NCI-H2196 (cell line): ENCODE results near the gene ARMH3.
"Not testable (repeated sequence)": the region's sequence is repeated elsewhere in the genome, so short reads cannot be mapped to it uniquely, and the experiment has no call there.

Experiments used
- DNase-seq: peaks from one replicate; lab custom pipeline; 2025; ENCODE audit not compliant: unreplicated experiment; lab: John Stamatoyannopoulos, UW

Gene ARMH3

GRCh38 chr10:101993651-101994200 is 62.2 kb downstream of the ARMH3 start:
- no peak for DNase-seq

GRCh38 chr10:101993221-101993620 is 62.8 kb downstream of the ARMH3 start:
- DNase-seq, result no peak

- no peak for DNase-seq
Observed at GRCh38 chr10:101987136-101987535, 68.8 kb downstream of the ARMH3 start.

- DNase-seq, result peak; percentile 36
Observed at GRCh38 chr10:101986624-101986971, 69.4 kb downstream of the ARMH3 start.

- DNase-seq, result not testable (repeated sequence)
Observed at GRCh38 chr10:101980677-101981076, 75.3 kb downstream of the ARMH3 start.

GRCh38 chr10:101974091-101974971 is 81.6 kb downstream of the ARMH3 start:
- DNase-seq, result no peak

GRCh38 chr10:101972761-101973160 is 83.2 kb downstream of the ARMH3 start:
- no peak for DNase-seq

- no peak for DNase-seq
Observed at GRCh38 chr10:101969412-101969922, 86.5 kb downstream of the ARMH3 start.

GRCh38 chr10:101968940-101969321 is 87.0 kb downstream of the ARMH3 start:
- no peak for DNase-seq

GRCh38 chr10:101968286-101968939 is 87.6 kb downstream of the ARMH3 start:
- DNase-seq, result no peak

- DNase-seq, result no peak
Observed at GRCh38 chr10:101967713-101968112, 88.3 kb downstream of the ARMH3 start.

GRCh38 chr10:101967119-101967518 is 88.9 kb downstream of the ARMH3 start:
- DNase-seq, result no peak

- DNase-seq, result no peak
Observed at GRCh38 chr10:101965075-101965765, 90.8 kb downstream of the ARMH3 start.

GRCh38 chr10:101961591-101962498 is 94.1 kb downstream of the ARMH3 start:
- no peak for DNase-seq

GRCh38 chr10:101960879-101961395 is 95.0 kb downstream of the ARMH3 start:
- no peak for DNase-seq

GRCh38 chr10:101959346-101959916 is 96.5 kb downstream of the ARMH3 start:
- DNase-seq, result no peak

- DNase-seq, result no peak
Observed at GRCh38 chr10:101958691-101959090, 97.3 kb downstream of the ARMH3 start.

- no peak for DNase-seq
Observed at GRCh38 chr10:101956898-101957297, 99.1 kb downstream of the ARMH3 start.

- DNase-seq, result no peak
Observed at GRCh38 chr10:101956117-101956516, 99.9 kb downstream of the ARMH3 start.

- DNase-seq, result no peak
Observed at GRCh38 chr10:101952191-101952590, 103.8 kb downstream of the ARMH3 start.
